HL-60 (cell line): Measurements from ENCODE around the gene ELMOD3.

Source experiments
- DNase-seq, 2 experiments: peaks; one replicate each; pipeline ENCODE4 v3.0.0-alpha.2; 2010 to 2020; ENCODE audit warnings: low read depth in 1 of 2, low spot score in 1 of 2
- H3K27ac ChIP-seq: fragments of 250-450 bp; sonication (Bioruptor Pico); replicated peaks from 2 replicates; pipeline ENCODE4 v1.5.1; 2020; ENCODE audit warnings: mild to moderate bottlenecking, moderate library complexity
- H3K27me3 ChIP-seq: fragments of 250-450 bp; sonication (Bioruptor Pico); 2 replicates; pipeline ENCODE4 v1.5.1; 2021; ENCODE audit warnings: mild to moderate bottlenecking, moderate library complexity; ENCODE audit not compliant: insufficient read depth, poor library complexity, severe bottlenecking
- H3K4me3 ChIP-seq: replicated peaks from 2 replicates; pipeline ENCODE4 v1.5.1; 2011; ENCODE audit warnings: mild to moderate bottlenecking, control low read depth, low read length; ENCODE audit not compliant: insufficient read depth
- GABPA ChIP-seq: IDR thresholded peaks from 2 replicates; pipeline ENCODE4 v1.6.1; 2012; ENCODE audit warnings: low read depth
- POLR2AphosphoS5 ChIP-seq: IDR thresholded peaks from 2 replicates; pipeline ENCODE4 v1.6.1; 2012; ENCODE audit warnings: low read depth
- SPI1 ChIP-seq: IDR thresholded peaks from 2 replicates; pipeline ENCODE4 v1.6.1; 2012; ENCODE audit warnings: low read depth, mild to moderate bottlenecking, borderline replicate concordance
- TF ChIP-seq, protein P1 (sequence below): IDR thresholded peaks from one replicate; pipeline ENCODE4 v1.5.1; 2011; ENCODE audit warnings: low read length, control low read depth, inconsistent platforms; ENCODE audit not compliant: insufficient read depth
- TF ChIP-seq, protein P2 (sequence below): IDR thresholded peaks from 2 replicates; pipeline ENCODE4 v1.6.1; 2012; ENCODE audit warnings: low read depth; ENCODE audit not compliant: insufficient replicate concordance

The ELMOD3 gene

GRCh38 chr2:85344356-85344954 is 10.1 kb upstream of the ELMOD3 start:
- no peak for DNase-seq
- Histone ChIP-seq H3K4me3 (no peak overlapping the region), H3K27ac (no peak overlapping the region), H3K27me3 (no peaks in the 10 kb centered on the region)
- TF ChIP-seq, protein P1, sequence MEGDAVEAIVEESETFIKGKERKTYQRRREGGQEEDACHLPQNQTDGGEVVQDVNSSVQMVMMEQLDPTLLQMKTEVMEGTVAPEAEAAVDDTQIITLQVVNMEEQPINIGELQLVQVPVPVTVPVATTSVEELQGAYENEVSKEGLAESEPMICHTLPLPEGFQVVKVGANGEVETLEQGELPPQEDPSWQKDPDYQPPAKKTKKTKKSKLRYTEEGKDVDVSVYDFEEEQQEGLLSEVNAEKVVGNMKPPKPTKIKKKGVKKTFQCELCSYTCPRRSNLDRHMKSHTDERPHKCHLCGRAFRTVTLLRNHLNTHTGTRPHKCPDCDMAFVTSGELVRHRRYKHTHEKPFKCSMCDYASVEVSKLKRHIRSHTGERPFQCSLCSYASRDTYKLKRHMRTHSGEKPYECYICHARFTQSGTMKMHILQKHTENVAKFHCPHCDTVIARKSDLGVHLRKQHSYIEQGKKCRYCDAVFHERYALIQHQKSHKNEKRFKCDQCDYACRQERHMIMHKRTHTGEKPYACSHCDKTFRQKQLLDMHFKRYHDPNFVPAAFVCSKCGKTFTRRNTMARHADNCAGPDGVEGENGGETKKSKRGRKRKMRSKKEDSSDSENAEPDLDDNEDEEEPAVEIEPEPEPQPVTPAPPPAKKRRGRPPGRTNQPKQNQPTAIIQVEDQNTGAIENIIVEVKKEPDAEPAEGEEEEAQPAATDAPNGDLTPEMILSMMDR = no peak
- TF ChIP-seq POLR2AphosphoS5 (no peak), SPI1 (no peak), GABPA (no peak)
- TF ChIP-seq, protein P2, sequence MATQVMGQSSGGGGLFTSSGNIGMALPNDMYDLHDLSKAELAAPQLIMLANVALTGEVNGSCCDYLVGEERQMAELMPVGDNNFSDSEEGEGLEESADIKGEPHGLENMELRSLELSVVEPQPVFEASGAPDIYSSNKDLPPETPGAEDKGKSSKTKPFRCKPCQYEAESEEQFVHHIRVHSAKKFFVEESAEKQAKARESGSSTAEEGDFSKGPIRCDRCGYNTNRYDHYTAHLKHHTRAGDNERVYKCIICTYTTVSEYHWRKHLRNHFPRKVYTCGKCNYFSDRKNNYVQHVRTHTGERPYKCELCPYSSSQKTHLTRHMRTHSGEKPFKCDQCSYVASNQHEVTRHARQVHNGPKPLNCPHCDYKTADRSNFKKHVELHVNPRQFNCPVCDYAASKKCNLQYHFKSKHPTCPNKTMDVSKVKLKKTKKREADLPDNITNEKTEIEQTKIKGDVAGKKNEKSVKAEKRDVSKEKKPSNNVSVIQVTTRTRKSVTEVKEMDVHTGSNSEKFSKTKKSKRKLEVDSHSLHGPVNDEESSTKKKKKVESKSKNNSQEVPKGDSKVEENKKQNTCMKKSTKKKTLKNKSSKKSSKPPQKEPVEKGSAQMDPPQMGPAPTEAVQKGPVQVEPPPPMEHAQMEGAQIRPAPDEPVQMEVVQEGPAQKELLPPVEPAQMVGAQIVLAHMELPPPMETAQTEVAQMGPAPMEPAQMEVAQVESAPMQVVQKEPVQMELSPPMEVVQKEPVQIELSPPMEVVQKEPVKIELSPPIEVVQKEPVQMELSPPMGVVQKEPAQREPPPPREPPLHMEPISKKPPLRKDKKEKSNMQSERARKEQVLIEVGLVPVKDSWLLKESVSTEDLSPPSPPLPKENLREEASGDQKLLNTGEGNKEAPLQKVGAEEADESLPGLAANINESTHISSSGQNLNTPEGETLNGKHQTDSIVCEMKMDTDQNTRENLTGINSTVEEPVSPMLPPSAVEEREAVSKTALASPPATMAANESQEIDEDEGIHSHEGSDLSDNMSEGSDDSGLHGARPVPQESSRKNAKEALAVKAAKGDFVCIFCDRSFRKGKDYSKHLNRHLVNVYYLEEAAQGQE = no peak

DNA sequence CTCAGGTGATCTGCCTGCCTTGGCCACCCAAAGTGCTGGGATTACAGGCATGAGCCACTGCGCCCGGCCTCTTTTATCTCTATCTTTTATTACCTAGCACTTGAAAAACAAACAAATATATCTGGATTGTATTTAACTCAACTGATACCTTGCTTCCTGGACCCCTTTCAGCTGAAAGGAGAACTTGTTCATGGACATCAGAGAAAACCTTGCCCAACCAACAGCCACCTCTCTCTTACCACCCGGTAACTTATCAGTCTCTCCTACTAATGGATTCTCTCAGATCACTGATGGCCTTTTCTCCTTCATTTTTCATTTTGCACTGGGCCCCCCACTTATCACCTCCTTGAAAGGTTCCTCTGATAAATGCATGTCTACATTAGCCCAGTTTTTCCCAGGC is 7.0 kb upstream of the ELMOD3 start:
- no peak for TF ChIP-seq POLR2AphosphoS5
- TF ChIP-seq, protein P1 = no peak
- TF ChIP-seq, protein P2 = no peak
- TF ChIP-seq SPI1 = no peak
- no peak for TF ChIP-seq GABPA
- no peak for DNase-seq
- Histone ChIP-seq H3K4me3 (no peak overlapping the region), H3K27me3 (no peaks in the 10 kb centered on the region), H3K27ac (no peak overlapping the region)

DNA sequence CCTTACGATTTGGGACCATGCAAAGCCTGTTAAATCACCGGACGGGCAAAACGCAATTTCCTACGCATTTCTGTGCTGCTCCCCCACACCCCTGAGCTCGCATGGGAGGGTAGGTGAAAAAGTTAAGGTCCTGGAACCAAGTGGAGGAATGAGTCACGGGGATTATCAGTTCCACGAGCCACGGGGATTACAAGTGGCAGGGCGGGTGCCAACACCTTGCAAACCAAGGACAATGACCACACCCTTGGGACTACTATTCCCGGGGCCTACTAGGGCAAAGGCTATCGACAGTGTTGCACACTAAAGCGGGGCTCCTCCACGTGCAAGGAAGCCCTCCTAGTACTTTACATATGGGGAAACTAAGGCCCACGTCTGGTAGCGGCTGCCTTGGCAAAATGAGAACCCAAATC is 688 bp upstream of the ELMOD3 start:
- no peak for TF ChIP-seq POLR2AphosphoS5
- TF ChIP-seq, protein P2 = no peak
- peak in 1 of 2 experiments; percentile 18 for DNase-seq
- Histone ChIP-seq H3K27ac (peak overlapping the region; percentile 53), H3K27me3 (no peaks in the 10 kb centered on the region), H3K4me3 (peak overlapping the region; percentile 86)

DNA sequence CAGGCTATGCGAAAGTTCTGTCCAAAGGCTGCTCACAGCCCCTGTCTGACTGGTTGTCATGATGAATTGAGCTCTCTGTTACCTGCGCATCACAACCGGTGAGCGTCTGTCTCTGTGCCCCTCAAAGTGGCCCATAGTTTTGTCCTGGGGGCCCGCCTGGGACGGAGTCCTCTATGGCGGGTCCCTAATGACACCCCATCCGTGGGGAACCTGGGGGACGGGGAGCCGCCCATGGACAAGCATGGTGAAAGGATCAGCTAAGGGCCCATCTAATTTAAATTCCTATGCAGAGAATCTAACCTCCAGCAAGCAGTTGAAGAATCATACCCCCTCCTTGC is 473 bp downstream of the ELMOD3 start:
- H3K4me3 ChIP-seq = peak overlapping the region; percentile 86
- TF ChIP-seq, protein P1 = no peak
- TF ChIP-seq GABPA = no peak
- TF ChIP-seq, protein P2 = no peak
- no peak for TF ChIP-seq POLR2AphosphoS5
- TF ChIP-seq SPI1 = no peak
- peak overlapping the region; percentile 69 for H3K27ac ChIP-seq
- H3K27me3 ChIP-seq = no peaks in the 10 kb centered on the region
- no peak for DNase-seq
